SU-DHL-6 (cell line): ENCODE data around the gene TMEM239.

Experiments used
- H2AFZ ChIP-seq: fragments of 200-600 bp; sonication (generic); 2 replicates; pipeline ENCODE4 v1.6.1; 2014; ENCODE audit warnings: low read depth, mild to moderate bottlenecking, moderate library complexity, mixed read lengths, antibody characterized with exemption, low read length; ENCODE audit not compliant: severe bottlenecking
- H3F3A ChIP-seq: fragments of 200-600 bp; shearing (Covaris generic); 2 replicates; pipeline ENCODE4 v1.6.0; 2016; ENCODE audit warnings: antibody characterized with exemption, mild to moderate bottlenecking; ENCODE audit not compliant: insufficient read depth
- H3K27ac ChIP-seq: fragments of 200-600 bp; sonication (generic); 2 replicates; pipeline ENCODE4 v1.5.1; 2016; ENCODE audit warnings: low read depth, mild to moderate bottlenecking, low read length, moderate library complexity, mixed read lengths
- H3K27me3 ChIP-seq: fragments of 200-600 bp; sonication (generic), shearing (Covaris generic); 2 replicates; pipeline ENCODE4 v1.6.0; 2014; ENCODE audit warnings: mild to moderate bottlenecking, low read length
- H3K36me3 ChIP-seq: fragments of 200-600 bp; sonication (generic); 2 replicates; pipeline ENCODE4 v1.6.1; 2014; ENCODE audit warnings: mild to moderate bottlenecking, low read length, mixed read lengths
- H3K4me2 ChIP-seq: fragments of 300-600, 200-600 bp; shearing (Covaris generic), sonication (generic); 2 replicates; pipeline ENCODE4 v1.6.0; 2014; ENCODE audit warnings: low read length, low read depth, mild to moderate bottlenecking; ENCODE audit not compliant: poor library complexity, severe bottlenecking
- H3K4me3 ChIP-seq: fragments of 200-600 bp; sonication (generic); 2 replicates; pipeline ENCODE4 v1.5.1; 2014; ENCODE audit warnings: antibody characterized with exemption, low read length, mild to moderate bottlenecking, mixed read lengths; ENCODE audit not compliant: insufficient read depth, poor library complexity, severe bottlenecking
- H3K79me2 ChIP-seq: fragments of 200-600 bp; sonication (generic); 2 replicates; pipeline ENCODE4 v1.6.1; 2014; ENCODE audit warnings: mild to moderate bottlenecking, low read length, moderate library complexity; ENCODE audit not compliant: insufficient read depth
- H3K9ac ChIP-seq: fragments of 200-600 bp; sonication (generic); 2 replicates; pipeline ENCODE4 v1.7.0; 2014; ENCODE audit warnings: mild to moderate bottlenecking, low read length
- H3K9me2 ChIP-seq: fragments of 200-600 bp; sonication (generic); replicated peaks from 2 replicates; pipeline ENCODE4 v1.6.1; 2014; ENCODE audit warnings: low read length; ENCODE audit not compliant: insufficient read depth
- H3K9me3 ChIP-seq: fragments of 200-600 bp; sonication (generic); 2 replicates; pipeline ENCODE4 v1.6.1; 2014; ENCODE audit warnings: low read length, mixed read lengths; ENCODE audit not compliant: insufficient read depth
- H4K20me1 ChIP-seq: fragments of 200-600 bp; sonication (generic); 2 replicates; pipeline ENCODE4 v1.6.1; 2014; ENCODE audit warnings: low read depth, mild to moderate bottlenecking, antibody characterized with exemption, low read length, moderate library complexity, mixed read lengths
- EZH2phosphoT487 ChIP-seq: fragments of 200-600 bp; sonication (generic), shearing (Covaris generic); conservative IDR thresholded peaks from 2 replicates; pipeline ENCODE4 v1.6.1; 2018; ENCODE audit warnings: mild to moderate bottlenecking, antibody characterized with exemption, low read length, moderate library complexity, mixed read lengths
- TF ChIP-seq, protein P1 (sequence below): fragments of 200-600 bp; sonication (generic); IDR thresholded peaks from one replicate; pipeline ENCODE4 v1.5.1; 2017; ENCODE audit warnings: antibody characterized with exemption, mild to moderate bottlenecking, low read length, moderate library complexity; ENCODE audit not compliant: insufficient read depth, poor library complexity, severe bottlenecking

TMEM239 gene

GRCh38 chr20:2798095-2798805, 17.9 kb upstream of the TMEM239 start:
- no peaks in the 10 kb centered on the region for H3K9me2 ChIP-seq
- no peaks in the 10 kb centered on the region for H3K9me3 ChIP-seq
- no peaks in the 10 kb centered on the region for H3K27me3 ChIP-seq
- H3K4me2 ChIP-seq, result no peak overlapping the region
- no peaks in the 10 kb centered on the region for H4K20me1 ChIP-seq
- H3K27ac ChIP-seq, result no peak overlapping the region
- no peaks in the 10 kb centered on the region for H3F3A ChIP-seq
- no peaks in the 10 kb centered on the region for H3K79me2 ChIP-seq
- H3K4me3 ChIP-seq, result no peak overlapping the region
- TF ChIP-seq, protein P1, sequence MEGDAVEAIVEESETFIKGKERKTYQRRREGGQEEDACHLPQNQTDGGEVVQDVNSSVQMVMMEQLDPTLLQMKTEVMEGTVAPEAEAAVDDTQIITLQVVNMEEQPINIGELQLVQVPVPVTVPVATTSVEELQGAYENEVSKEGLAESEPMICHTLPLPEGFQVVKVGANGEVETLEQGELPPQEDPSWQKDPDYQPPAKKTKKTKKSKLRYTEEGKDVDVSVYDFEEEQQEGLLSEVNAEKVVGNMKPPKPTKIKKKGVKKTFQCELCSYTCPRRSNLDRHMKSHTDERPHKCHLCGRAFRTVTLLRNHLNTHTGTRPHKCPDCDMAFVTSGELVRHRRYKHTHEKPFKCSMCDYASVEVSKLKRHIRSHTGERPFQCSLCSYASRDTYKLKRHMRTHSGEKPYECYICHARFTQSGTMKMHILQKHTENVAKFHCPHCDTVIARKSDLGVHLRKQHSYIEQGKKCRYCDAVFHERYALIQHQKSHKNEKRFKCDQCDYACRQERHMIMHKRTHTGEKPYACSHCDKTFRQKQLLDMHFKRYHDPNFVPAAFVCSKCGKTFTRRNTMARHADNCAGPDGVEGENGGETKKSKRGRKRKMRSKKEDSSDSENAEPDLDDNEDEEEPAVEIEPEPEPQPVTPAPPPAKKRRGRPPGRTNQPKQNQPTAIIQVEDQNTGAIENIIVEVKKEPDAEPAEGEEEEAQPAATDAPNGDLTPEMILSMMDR, result no peak
- TF ChIP-seq EZH2phosphoT487, result no peak
- H2AFZ ChIP-seq, result no peak overlapping the region
- H3K9ac ChIP-seq, result no peak overlapping the region
- H3K36me3 ChIP-seq, result no peaks in the 10 kb centered on the region

- Histone ChIP-seq H3K27ac (no peak overlapping the region), H3K9ac (no peak overlapping the region), H3K9me3 (no peaks in the 10 kb centered on the region), H3K4me3 (no peak overlapping the region), H3K9me2 (no peaks in the 10 kb centered on the region), H3F3A (no peaks in the 10 kb centered on the region), H3K79me2 (no peaks in the 10 kb centered on the region), H3K36me3 (no peaks in the 10 kb centered on the region), H2AFZ (no peak overlapping the region), H4K20me1 (no peaks in the 10 kb centered on the region), H3K4me2 (no peak overlapping the region), H3K27me3 (no peaks in the 10 kb centered on the region)
- no peak for TF ChIP-seq EZH2phosphoT487
- TF ChIP-seq, protein P1, result no peak
Observed at GRCh38 chr20:2798814-2799213, 17.4 kb upstream of the TMEM239 start.

DNA sequence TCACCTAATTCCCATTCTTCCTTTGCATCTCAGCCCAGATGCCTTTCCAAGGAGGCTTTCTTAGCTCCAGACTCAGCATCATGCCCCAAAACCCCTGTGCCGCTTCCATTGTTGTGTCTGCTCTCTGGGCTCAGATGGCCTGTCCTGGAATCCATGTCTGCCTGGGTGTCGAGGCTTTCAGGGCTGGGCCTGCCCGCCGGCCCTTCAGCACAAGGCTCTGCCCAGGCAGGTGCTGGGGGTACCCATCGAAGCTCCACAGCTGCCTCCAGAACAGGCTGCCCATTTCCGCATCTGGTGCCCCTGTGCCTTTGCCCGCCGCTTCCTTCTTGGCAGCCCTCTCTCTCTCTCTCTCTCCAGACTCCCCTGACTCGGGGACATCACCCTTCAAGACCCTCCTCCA, 16.9 kb upstream of the TMEM239 start:
- no peaks in the 10 kb centered on the region for H3K9me3 ChIP-seq
- no peak overlapping the region for H3K4me3 ChIP-seq
- H3K79me2 ChIP-seq, result no peaks in the 10 kb centered on the region

More for the DNA sequence above, 16.9 kb upstream of the TMEM239 start:
- no peaks in the 10 kb centered on the region for H3K36me3 ChIP-seq
- H3K27me3 ChIP-seq, result no peaks in the 10 kb centered on the region
- no peak overlapping the region for H3K9ac ChIP-seq
- H3K4me2 ChIP-seq, result no peak overlapping the region
- H4K20me1 ChIP-seq, result no peaks in the 10 kb centered on the region
- H2AFZ ChIP-seq, result no peak overlapping the region
- no peak overlapping the region for H3K27ac ChIP-seq
- no peaks in the 10 kb centered on the region for H3F3A ChIP-seq
- no peak for TF ChIP-seq EZH2phosphoT487
- TF ChIP-seq, protein P1, result no peak
- H3K9me2 ChIP-seq, result no peaks in the 10 kb centered on the region
